Measurements from ENCODE around the gene EFCAB6. TPM values are rescaled to one million over a fixed set of nuclear protein-coding genes. Genes with fewer than 3 reads are reported as not detected.

Gene EFCAB6
- total RNA-seq, 1 experiment from 2014 or later, result 0.40 TPM

- no peak for DNase-seq (ENCODE audit: unreplicated experiment)
- no peaks in the 10 kb centered on the region for H3K4me1 Mint-ChIP-seq (ENCODE audit: insufficient read depth, unreplicated experiment)
- ChIA-PET CTCF (no interaction called here), POLR2A (no interaction called here)
- no peak for TF ChIP-seq CTCF (IDR thresholded peaks at IDR 0.05; ENCODE audit: unreplicated experiment)
- no peaks in the 10 kb centered on the region for H3K36me3 Mint-ChIP-seq (ENCODE audit: insufficient read depth, unreplicated experiment)
- no TSS peak for BruUV-seq (replicated peaks)
- intact Hi-C loops (cut with micrococcal nuclease), result no loop called here
- no peaks in the 10 kb centered on the region for H3K27me3 Mint-ChIP-seq (ENCODE audit: insufficient read depth, unreplicated experiment)
- no peaks in the 10 kb centered on the region for H3K9me3 Mint-ChIP-seq (ENCODE audit: unreplicated experiment)
- no peak overlapping the region for H3K4me3 Mint-ChIP-seq (ENCODE audit: unreplicated experiment)
- no peak overlapping the region for H3K27ac Mint-ChIP-seq (ENCODE audit: low read depth, unreplicated experiment)
Measured at GRCh38 chr22:43506487-43506886, 305.6 kb downstream of the EFCAB6 start.

- H3K9me3 Mint-ChIP-seq (ENCODE audit: unreplicated experiment), result no peaks in the 10 kb centered on the region
- BruUV-seq (replicated peaks), result no TSS peak
- H3K36me3 Mint-ChIP-seq (ENCODE audit: insufficient read depth, unreplicated experiment), result no peaks in the 10 kb centered on the region
- DNase-seq (ENCODE audit: unreplicated experiment), result no peak
- H3K4me1 Mint-ChIP-seq (ENCODE audit: insufficient read depth, unreplicated experiment), result no peaks in the 10 kb centered on the region
- ChIA-PET POLR2A (no interaction called here), CTCF (no interaction called here)
- no peak for TF ChIP-seq CTCF (IDR thresholded peaks at IDR 0.05; ENCODE audit: unreplicated experiment)
- no peak overlapping the region for H3K4me3 Mint-ChIP-seq (ENCODE audit: unreplicated experiment)
- intact Hi-C loops (cut with micrococcal nuclease), result no loop called here
- no peak overlapping the region for H3K27ac Mint-ChIP-seq (ENCODE audit: low read depth, unreplicated experiment)
- H3K27me3 Mint-ChIP-seq (ENCODE audit: insufficient read depth, unreplicated experiment), result no peaks in the 10 kb centered on the region
Measured at GRCh38 chr22:43505896-43506295, 306.2 kb downstream of the EFCAB6 start.

- Mint-ChIP-seq H3K27me3 (ENCODE audit: insufficient read depth, unreplicated experiment) (no peaks in the 10 kb centered on the region), H3K36me3 (ENCODE audit: insufficient read depth, unreplicated experiment) (no peaks in the 10 kb centered on the region), H3K27ac (ENCODE audit: low read depth, unreplicated experiment) (no peak overlapping the region), H3K4me1 (ENCODE audit: insufficient read depth, unreplicated experiment) (no peaks in the 10 kb centered on the region), H3K4me3 (ENCODE audit: unreplicated experiment) (no peak overlapping the region), H3K9me3 (ENCODE audit: unreplicated experiment) (no peaks in the 10 kb centered on the region)
- CTCF ChIA-PET, result no interaction called here
- no TSS peak for BruUV-seq (replicated peaks)
- TF ChIP-seq CTCF (IDR thresholded peaks at IDR 0.05; ENCODE audit: unreplicated experiment), result no peak
- POLR2A ChIA-PET, result no interaction called here
- no peak for DNase-seq (ENCODE audit: unreplicated experiment)
- intact Hi-C loops (cut with micrococcal nuclease), result no loop called here
Measured at GRCh38 chr22:43505423-43505822, 306.7 kb downstream of the EFCAB6 start.

GRCh38 chr22:43504666-43505261 is 307.3 kb downstream of the EFCAB6 start:
- no peak for DNase-seq (ENCODE audit: unreplicated experiment)
- H3K9me3 Mint-ChIP-seq (ENCODE audit: unreplicated experiment), result no peaks in the 10 kb centered on the region
- no peaks in the 10 kb centered on the region for H3K36me3 Mint-ChIP-seq (ENCODE audit: insufficient read depth, unreplicated experiment)
- H3K27me3 Mint-ChIP-seq (ENCODE audit: insufficient read depth, unreplicated experiment), result no peaks in the 10 kb centered on the region
- H3K4me3 Mint-ChIP-seq (ENCODE audit: unreplicated experiment), result no peak overlapping the region
- H3K4me1 Mint-ChIP-seq (ENCODE audit: insufficient read depth, unreplicated experiment), result no peaks in the 10 kb centered on the region
- intact Hi-C loops (cut with micrococcal nuclease), result no loop called here
- ChIA-PET POLR2A (no interaction called here), CTCF (no interaction called here)
- BruUV-seq (replicated peaks), result no TSS peak
- TF ChIP-seq CTCF (IDR thresholded peaks at IDR 0.05; ENCODE audit: unreplicated experiment), result no peak
- no peak overlapping the region for H3K27ac Mint-ChIP-seq (ENCODE audit: low read depth, unreplicated experiment)

All from MCF 10A (cell line).